Measurements from ENCODE around the gene PPM1L.

DNA sequence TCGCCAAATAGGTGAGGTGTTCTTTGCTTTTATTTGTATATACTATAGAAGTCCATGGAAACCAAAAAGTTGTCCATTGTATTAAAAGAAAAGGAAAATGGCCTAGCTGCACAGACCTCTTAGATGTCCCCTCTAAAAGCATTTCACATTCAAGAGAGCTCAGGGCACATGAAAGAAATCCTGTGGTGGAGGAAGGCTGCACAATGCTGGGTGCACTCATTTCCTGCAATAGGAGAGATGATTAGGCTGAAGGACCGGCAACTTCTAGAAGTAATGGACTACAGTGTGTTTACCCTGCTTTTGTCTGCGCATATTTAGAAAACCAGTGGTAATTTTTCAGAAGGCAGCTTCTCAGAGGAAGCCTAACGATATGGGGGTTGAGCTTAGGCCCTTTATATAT, 25.4 kb downstream of the PPM1L start:
- no peak for TF ChIP-seq CTCF (IDR thresholded peaks at IDR 0.05)
- no peak for TF ChIP-seq POLR2A (IDR thresholded peaks at IDR 0.05)

Data from suprapubic skin (tissue), 3 donors.